IMR-90 (cell line): Measurements from ENCODE around the gene DNM3. TPM values are rescaled to one million over a fixed set of nuclear protein-coding genes. Genes with fewer than 3 reads are reported as not detected.

ENCODE experiments used
- ATAC-seq: fragments of 200-7000 bp; cut with Tn5 transposase; 2 replicates; pipeline ENCODE4 v1.9.1; 2020; ENCODE audit warnings: low read depth, mild to moderate bottlenecking, moderate library complexity
- BruUV-seq: library from RNA; stranded (reverse); fragments of 400-500 nt; replicated peaks from 2 replicates; lab custom pipeline; 2021; lab: Mats Ljungman, UMichigan
- CTCF ChIA-PET: fragments of 300-600 bp; formaldehyde crosslinking; extraction: SDS; loops from one replicate; lab custom pipeline; 2021; ENCODE audit warnings: antibody characterized with exemption; lab: Yijun Ruan, JAX
- POLR2A ChIA-PET: fragments of 300-600 bp; sonication (Branson Sonifier 250); formaldehyde crosslinking; loops from one replicate; lab custom pipeline; 2022; ENCODE audit warnings: antibody characterized with exemption; ENCODE audit not compliant: unreplicated experiment; lab: Charles Lee
- DNase-seq: peaks from one replicate; pipeline ENCODE4 v3.0.0; 2013
- H2AFZ ChIP-seq: replicated peaks from 2 replicates; pipeline ENCODE3; 2013; ENCODE audit warnings: low read length, mild to moderate bottlenecking; ENCODE audit not compliant: poor library complexity
- H2AK5ac ChIP-seq: 2 replicates; pipeline ENCODE4 v1.6.1; 2013; ENCODE audit warnings: low read depth, low read length, inconsistent platforms
- H2AK9ac ChIP-seq: replicated peaks from 2 replicates; pipeline ENCODE3; 2013; ENCODE audit warnings: mild to moderate bottlenecking, low read depth, low read length, moderate library complexity; ENCODE audit not compliant: poor library complexity
- H2BK120ac ChIP-seq: 2 replicates; pipeline ENCODE4 v1.6.1; 2013; ENCODE audit warnings: low read depth, low read length, inconsistent platforms
- H2BK15ac ChIP-seq: 3 replicates; pipeline ENCODE4 v1.6.1; 2013; ENCODE audit warnings: low read depth, low read length, inconsistent platforms
- H2BK20ac ChIP-seq: 2 replicates; pipeline ENCODE4 v1.6.1; 2013; ENCODE audit warnings: low read depth, mild to moderate bottlenecking, inconsistent platforms, low read length, moderate library complexity
- H2BK5ac ChIP-seq: 2 replicates; pipeline ENCODE4 v1.6.1; 2013; ENCODE audit warnings: mild to moderate bottlenecking, low read depth, low read length, inconsistent platforms; ENCODE audit not compliant: poor library complexity, severe bottlenecking
- H3K14ac ChIP-seq: replicated peaks from 2 replicates; pipeline ENCODE4 v1.6.1; 2013; ENCODE audit warnings: low read depth, low read length, inconsistent platforms
- H3K18ac ChIP-seq: 2 replicates; pipeline ENCODE4 v1.6.1; 2013; ENCODE audit warnings: low read depth, low read length, control low read depth
- H3K23ac ChIP-seq: 2 replicates; pipeline ENCODE4 v1.6.1; 2013; ENCODE audit warnings: low read depth, low read length, inconsistent platforms
- H3K27ac ChIP-seq: 2 replicates; pipeline ENCODE4 v1.5.1; 2013; ENCODE audit warnings: mild to moderate bottlenecking, control low read depth, low read length; ENCODE audit not compliant: insufficient read depth
- H3K27me3 ChIP-seq: 2 replicates; pipeline ENCODE4 v1.6.1; 2013; ENCODE audit warnings: low read length; ENCODE audit not compliant: control insufficient read depth, insufficient read depth
- H3K36me3 ChIP-seq: 2 replicates; pipeline ENCODE4 v1.6.1; 2013; ENCODE audit warnings: low read length, mixed read lengths; ENCODE audit not compliant: control insufficient read depth, insufficient read depth
- H3K4ac ChIP-seq: 2 replicates; pipeline ENCODE4 v1.6.1; 2013; ENCODE audit warnings: low read depth, low read length, inconsistent platforms
- H3K4me1 ChIP-seq: 2 replicates; pipeline ENCODE4 v1.6.1; 2013; ENCODE audit warnings: low read length, mixed read lengths; ENCODE audit not compliant: control insufficient read depth, insufficient read depth
- H3K4me2 ChIP-seq: 2 replicates; pipeline ENCODE4 v1.6.1; 2013; ENCODE audit warnings: low read depth, mild to moderate bottlenecking, control low read depth, low read length, moderate library complexity
- H3K4me3 ChIP-seq: 2 replicates; pipeline ENCODE4 v1.5.1; 2013; ENCODE audit warnings: low read depth, mild to moderate bottlenecking, control low read depth, low read length, moderate library complexity; ENCODE audit not compliant: insufficient read depth
- H3K56ac ChIP-seq: 2 replicates; pipeline ENCODE4 v1.6.1; 2013; ENCODE audit warnings: low read length, inconsistent platforms; ENCODE audit not compliant: insufficient read depth; ENCODE audit errors: extremely low read depth
- H3K79me1 ChIP-seq, 2 experiments: 2 replicates each; pipeline ENCODE4 v1.6.1; 2013; ENCODE audit warnings: low read length in 2 of 2, inconsistent platforms in 1 of 2, low read depth in 1 of 2
- H3K9ac ChIP-seq: 2 replicates; pipeline ENCODE4 v1.6.1; 2013; ENCODE audit warnings: low read depth, low read length, control low read depth
- H3K9me1 ChIP-seq: 2 replicates; pipeline ENCODE4 v1.6.1; 2013; ENCODE audit warnings: low read length, inconsistent platforms; ENCODE audit not compliant: insufficient read depth
- H3K9me3 ChIP-seq: 2 replicates; pipeline ENCODE4 v1.6.1; 2013; ENCODE audit warnings: low read length; ENCODE audit not compliant: control insufficient read depth, insufficient read depth
- H4K20me1 ChIP-seq: 2 replicates; pipeline ENCODE4 v1.6.1; 2013; ENCODE audit warnings: low read length, inconsistent platforms; ENCODE audit not compliant: insufficient read depth
- H4K5ac ChIP-seq: 2 replicates; pipeline ENCODE4 v1.6.1; 2013; ENCODE audit warnings: mild to moderate bottlenecking, low read depth, low read length, control low read depth
- H4K8ac ChIP-seq, 2 experiments: 2 replicates each; pipeline ENCODE4 v1.6.1; 2013; ENCODE audit warnings: low read depth in 2 of 2, low read length in 2 of 2, control low read depth in 1 of 2, inconsistent platforms in 1 of 2
- H4K91ac ChIP-seq: 2 replicates; pipeline ENCODE4 v1.6.1; 2013; ENCODE audit warnings: low read depth, low read length, inconsistent platforms; ENCODE audit not compliant: insufficient read depth
- CEBPB ChIP-seq: IDR thresholded peaks from 2 replicates; pipeline ENCODE4 v1.6.1; 2012; ENCODE audit warnings: low read depth, low read length, improper control_type of control experiment
- CHD1 ChIP-seq: IDR thresholded peaks from 2 replicates; pipeline ENCODE4 v1.6.1; 2012; ENCODE audit warnings: low read depth, low read length, improper control_type of control experiment
- RCOR1 ChIP-seq: IDR thresholded peaks from 2 replicates; pipeline ENCODE4 v1.6.1; 2012; ENCODE audit warnings: mild to moderate bottlenecking, low read length, improper control_type of control experiment; ENCODE audit not compliant: insufficient replicate concordance
- WGBS, 2 experiments: methylation state at CpG; one replicate each; pipeline versions ENCODE4 v1.1.5 to v1.1.7; 2013; ENCODE audit warnings: missing lambda C conversion rate in 2 of 2; ENCODE audit not compliant: insufficient read length in 1 of 2; ENCODE audit errors: extremely low coverage in 2 of 2; 5-methylcytosine and 5-hydroxymethylcytosine counted together
- dilution Hi-C: fragments of 300-500 bp; cut with HindIII; formaldehyde crosslinking; loops from one replicate; pipeline ENCODE4 v1.14.3; 2018; ENCODE audit warnings: low sequenced_read_pairs; ENCODE audit not compliant: unreplicated experiment
- in situ Hi-C: fragments of 300-500 bp; cut with MboI; formaldehyde crosslinking; loops from 3 replicates; pipeline ENCODE4 v1.14.3; 2019; ENCODE audit warnings: low sequenced_read_pairs, inconsistent platforms, mixed read lengths
- intact Hi-C: fragments of 100-400 bp; cut with micrococcal nuclease; formaldehyde crosslinking; loops from 2 replicates; pipeline ENCODE4 v1.10.0; 2022
- polyA plus RNA-seq, 3 experiments: library from polyadenylated mRNA; depleted of rRNA; stranded (reverse); fragments of >200 nt; gene quantifications; 2 replicates each; pipeline ENCODE4 v1.2.3, GENCODE V29; 2012; ENCODE audit warnings: low replicate concordance in 1 of 3
- total RNA-seq: library from RNA; depleted of rRNA; stranded (reverse); fragments of >200 nt; gene quantifications from 2 replicates; pipeline ENCODE4 v1.2.3, GENCODE V29; 2012
- TF ChIP-seq, protein P1 (sequence below): conservative IDR thresholded peaks from 2 replicates; pipeline ENCODE4 v1.5.1; 2012; ENCODE audit warnings: mild to moderate bottlenecking, low read depth, low read length, improper control_type of control experiment

The DNM3 gene
- total and polyA plus RNA-seq, 2 of the 4 experiments (the other 2 are of a cell fraction): 0.36 TPM

DNA sequence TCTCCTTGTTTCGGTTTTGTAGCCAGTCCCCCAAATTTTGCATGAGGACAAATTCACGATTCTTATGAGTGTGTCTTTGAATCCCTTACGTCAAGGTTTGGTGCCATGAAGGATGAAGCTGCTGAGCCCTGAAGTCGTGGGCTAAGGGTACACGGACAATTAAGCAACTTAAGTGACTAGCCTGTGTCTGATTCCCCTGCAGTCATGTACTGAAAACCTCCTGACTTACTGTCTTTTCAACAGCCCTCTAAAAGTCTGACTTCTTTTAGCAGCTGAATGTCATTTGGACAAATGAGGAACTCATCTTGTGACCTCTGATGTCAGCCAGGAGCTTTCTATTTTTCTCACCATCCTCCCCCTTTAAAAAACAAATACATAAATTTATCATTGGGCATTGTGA lies 552.1 kb downstream of the DNM3 start:
- Histone ChIP-seq H3K23ac (no peak overlapping the region), H3K4me1 (peaks cover 2% of the 10 kb centered on the region), H3K4ac (no peak overlapping the region), H3K9me3 (no peaks in the 10 kb centered on the region), H2BK120ac (no peak overlapping the region), H3K14ac (no peak overlapping the region), H3K9me1 (no peaks in the 10 kb centered on the region), H3K9ac (no peak overlapping the region), H3K27me3 (no peaks in the 10 kb centered on the region), H4K20me1 (no peaks in the 10 kb centered on the region), H3K18ac (no peak overlapping the region), H3K79me1 (no peaks in the 10 kb centered on the region), H2BK20ac (no peak overlapping the region), H4K91ac (no peak overlapping the region), H3K4me3 (no peak overlapping the region), H2AFZ (no peak overlapping the region), H3K56ac (no peak overlapping the region), H4K8ac (no peak overlapping the region), H2AK9ac (no peak overlapping the region), H2BK15ac (no peak overlapping the region), H2BK5ac (no peak overlapping the region), H3K4me2 (no peak overlapping the region), H3K36me3 (no peaks in the 10 kb centered on the region), H3K27ac (no peak overlapping the region), H4K5ac (no peak overlapping the region), H2AK5ac (no peak overlapping the region)
- dilution Hi-C loops: no loop called here
- no TSS peak for BruUV-seq
- TF ChIP-seq CHD1 (no peak), RCOR1 (no peak), CEBPB (no peak)
- TF ChIP-seq, protein P1, sequence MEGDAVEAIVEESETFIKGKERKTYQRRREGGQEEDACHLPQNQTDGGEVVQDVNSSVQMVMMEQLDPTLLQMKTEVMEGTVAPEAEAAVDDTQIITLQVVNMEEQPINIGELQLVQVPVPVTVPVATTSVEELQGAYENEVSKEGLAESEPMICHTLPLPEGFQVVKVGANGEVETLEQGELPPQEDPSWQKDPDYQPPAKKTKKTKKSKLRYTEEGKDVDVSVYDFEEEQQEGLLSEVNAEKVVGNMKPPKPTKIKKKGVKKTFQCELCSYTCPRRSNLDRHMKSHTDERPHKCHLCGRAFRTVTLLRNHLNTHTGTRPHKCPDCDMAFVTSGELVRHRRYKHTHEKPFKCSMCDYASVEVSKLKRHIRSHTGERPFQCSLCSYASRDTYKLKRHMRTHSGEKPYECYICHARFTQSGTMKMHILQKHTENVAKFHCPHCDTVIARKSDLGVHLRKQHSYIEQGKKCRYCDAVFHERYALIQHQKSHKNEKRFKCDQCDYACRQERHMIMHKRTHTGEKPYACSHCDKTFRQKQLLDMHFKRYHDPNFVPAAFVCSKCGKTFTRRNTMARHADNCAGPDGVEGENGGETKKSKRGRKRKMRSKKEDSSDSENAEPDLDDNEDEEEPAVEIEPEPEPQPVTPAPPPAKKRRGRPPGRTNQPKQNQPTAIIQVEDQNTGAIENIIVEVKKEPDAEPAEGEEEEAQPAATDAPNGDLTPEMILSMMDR: no peak
- DNase-seq (no peak), ATAC-seq (no peak)
- intact Hi-C loops: no loop called here
- in situ Hi-C loops: loop anchor here (10.0 kb wide), 1 partner anchor 249 kb away; no protein-coding TSS in a partner anchor
- 100% methylated on average over 2 of the region's 5 CpGs; no CpG with 5 or more reads in 1 of the 2 experiments for WGBS, 2 experiments
- ChIA-PET CTCF (no interaction called here), POLR2A (no interaction called here)
